Stimulated activated CD8-positive, alpha-beta memory T cell treated with anti-CD3 and anti-CD28 coated beads, Interleukin-12 subunit alpha, Interleukin-12 subunit beta, amount 100 ng/mL, for 24 hours (primary cell): ENCODE measurements around the gene WFDC2.
"Not testable (repeated sequence)": the region's sequence is repeated elsewhere in the genome, so short reads cannot be mapped to it uniquely, and the experiment has no call there.

Experiments used
- DNase-seq: peaks from one replicate; pipeline ENCODE4 v3.0.0-alpha.2; 2020; ENCODE audit errors: extremely low read depth

The WFDC2 gene

GRCh38 chr20:45452238-45452637 lies 17.3 kb upstream of the WFDC2 start:
- DNase-seq, result no peak

GRCh38 chr20:45452772-45453691 lies 16.5 kb upstream of the WFDC2 start:
- DNase-seq, result no peak

- DNase-seq, result no peak
Measured at GRCh38 chr20:45456632-45457031, 12.9 kb upstream of the WFDC2 start.

GRCh38 chr20:45459606-45460005 lies 9.9 kb upstream of the WFDC2 start:
- DNase-seq, result no peak

GRCh38 chr20:45461225-45461624 lies 8.3 kb upstream of the WFDC2 start:
- no peak for DNase-seq

GRCh38 chr20:45462711-45463509 lies 6.6 kb upstream of the WFDC2 start:
- DNase-seq, result no peak

- no peak for DNase-seq
Measured at GRCh38 chr20:45463709-45464108, 5.8 kb upstream of the WFDC2 start.

GRCh38 chr20:45465491-45466266 lies 3.9 kb upstream of the WFDC2 start:
- no peak for DNase-seq

- no peak for DNase-seq
Measured at GRCh38 chr20:45467172-45467571, 2.4 kb upstream of the WFDC2 start.

GRCh38 chr20:45467861-45468260 lies 1.7 kb upstream of the WFDC2 start:
- DNase-seq, result no peak

GRCh38 chr20:45470262-45470931 lies 844 bp downstream of the WFDC2 start:
- DNase-seq, result no peak

GRCh38 chr20:45470937-45471336 lies 1.4 kb downstream of the WFDC2 start:
- DNase-seq, result no peak

- not testable (repeated sequence) for DNase-seq
Measured at GRCh38 chr20:45472286-45472685, 2.7 kb downstream of the WFDC2 start.

GRCh38 chr20:45477530-45478148 lies 8.1 kb downstream of the WFDC2 start:
- DNase-seq, result not testable (repeated sequence)

GRCh38 chr20:45479822-45480221 lies 10.3 kb downstream of the WFDC2 start:
- DNase-seq, result no peak

- no peak for DNase-seq
Measured at GRCh38 chr20:45484676-45485075, 15.1 kb downstream of the WFDC2 start.

GRCh38 chr20:45485388-45485787 lies 15.8 kb downstream of the WFDC2 start:
- DNase-seq, result no peak

- no peak for DNase-seq
Measured at GRCh38 chr20:45487231-45487635, 17.7 kb downstream of the WFDC2 start.

- DNase-seq, result no peak
Measured at GRCh38 chr20:45489083-45489531, 19.6 kb downstream of the WFDC2 start.

GRCh38 chr20:45495501-45495941 lies 26.0 kb downstream of the WFDC2 start:
- DNase-seq, result no peak

GRCh38 chr20:45496166-45496565 lies 26.6 kb downstream of the WFDC2 start:
- no peak for DNase-seq
